Activated gamma-delta T cell (primary cell): ENCODE results near the gene ZBTB20.

Experiments used
- DNase-seq: peaks from one replicate; lab custom pipeline; 2025; lab: John Stamatoyannopoulos, UW

The ZBTB20 gene

GRCh38 chr3:114446600-114446999, 700.5 kb downstream of the ZBTB20 start:
- no peak for DNase-seq

- DNase-seq: no peak
Observed at GRCh38 chr3:114445233-114445632, 701.9 kb downstream of the ZBTB20 start.

- DNase-seq: no peak
Observed at GRCh38 chr3:114444216-114444615, 702.9 kb downstream of the ZBTB20 start.

DNA sequence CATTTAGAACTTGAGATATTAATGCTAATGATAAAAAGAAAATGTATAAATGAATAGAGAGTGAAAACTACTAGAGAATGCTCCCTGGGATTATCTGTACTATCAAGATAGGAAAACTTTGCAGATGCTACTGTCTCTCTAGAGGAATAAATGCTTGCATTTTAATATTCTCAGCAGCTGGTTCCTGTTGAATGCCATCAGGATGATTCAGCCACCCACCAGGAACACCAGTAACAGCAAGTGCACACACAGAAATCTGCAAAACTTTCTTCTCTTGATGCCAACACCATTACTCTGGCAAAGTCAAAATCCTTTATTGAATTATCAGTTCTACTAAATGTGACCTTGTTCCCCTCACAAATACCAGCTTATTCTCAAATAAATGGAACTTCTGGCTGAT, 704.8 kb downstream of the ZBTB20 start:
- DNase-seq: no peak

DNA sequence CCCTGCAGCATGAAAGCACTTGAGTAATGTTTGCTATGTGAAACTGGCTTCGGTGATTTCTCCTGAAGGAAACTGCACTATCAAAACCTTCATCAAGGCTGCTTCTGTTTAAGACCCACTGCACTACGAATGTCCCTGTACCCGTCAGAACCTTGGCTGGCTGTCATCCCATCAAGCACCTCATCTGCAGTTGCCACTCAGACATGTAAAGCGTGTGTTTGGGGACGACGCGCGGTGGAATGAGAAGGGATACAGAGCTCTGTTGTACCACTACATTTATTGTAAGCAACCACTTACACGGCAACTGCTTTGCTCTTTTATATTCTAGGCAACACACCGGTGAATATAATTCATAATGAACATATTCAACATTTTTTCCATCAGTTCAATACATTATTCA, 705.7 kb downstream of the ZBTB20 start:
- DNase-seq: no peak

GRCh38 chr3:114440700-114441099, 706.4 kb downstream of the ZBTB20 start:
- no peak for DNase-seq

DNA sequence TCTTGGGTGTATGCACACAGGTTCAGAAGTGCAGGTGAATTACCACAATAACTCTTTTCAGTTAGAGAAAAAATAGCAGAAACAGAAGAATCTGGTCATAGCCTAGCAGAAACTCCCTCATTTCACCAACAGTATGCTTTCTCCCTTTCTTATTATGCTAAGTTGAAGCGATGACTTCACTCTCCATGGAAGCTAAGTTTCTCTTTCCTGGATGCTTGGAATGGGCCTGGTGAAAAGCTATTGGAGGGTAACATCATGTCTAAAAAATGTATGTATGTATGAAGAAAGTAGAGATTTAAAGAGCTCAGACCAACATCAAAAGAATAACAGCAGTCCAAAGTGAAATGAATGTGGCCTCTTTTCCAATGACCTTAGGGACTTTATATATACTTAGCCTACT, 707.8 kb downstream of the ZBTB20 start:
- no peak for DNase-seq

- DNase-seq: no peak
Observed at GRCh38 chr3:114437897-114438296, 709.2 kb downstream of the ZBTB20 start.

- DNase-seq: no peak
Observed at GRCh38 chr3:114436182-114436581, 710.9 kb downstream of the ZBTB20 start.

- DNase-seq: no peak
Observed at GRCh38 chr3:114435386-114436115, 711.5 kb downstream of the ZBTB20 start.

DNA sequence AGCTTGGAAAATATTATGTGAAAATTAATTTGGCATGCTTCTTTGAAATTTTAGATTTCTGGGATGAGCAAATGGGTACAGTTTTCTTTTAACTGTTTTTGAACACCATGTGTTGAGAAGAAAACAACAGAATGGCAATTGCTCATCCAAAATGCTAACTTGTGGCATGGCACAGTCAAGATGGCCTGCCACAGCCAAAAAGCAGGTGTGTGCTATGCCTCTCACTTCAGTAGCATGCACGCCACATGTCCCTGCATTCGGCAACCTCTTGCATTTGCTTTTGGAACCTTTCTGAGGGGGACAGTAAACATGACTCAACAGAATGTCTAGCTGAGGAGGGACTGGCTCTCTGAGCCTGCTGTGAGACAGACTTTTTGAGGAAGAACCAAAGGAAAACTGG, 714.8 kb downstream of the ZBTB20 start:
- no peak for DNase-seq

GRCh38 chr3:114428044-114428595, 719.0 kb downstream of the ZBTB20 start:
- DNase-seq: no peak

GRCh38 chr3:114427285-114428043, 719.6 kb downstream of the ZBTB20 start:
- DNase-seq: no peak

DNA sequence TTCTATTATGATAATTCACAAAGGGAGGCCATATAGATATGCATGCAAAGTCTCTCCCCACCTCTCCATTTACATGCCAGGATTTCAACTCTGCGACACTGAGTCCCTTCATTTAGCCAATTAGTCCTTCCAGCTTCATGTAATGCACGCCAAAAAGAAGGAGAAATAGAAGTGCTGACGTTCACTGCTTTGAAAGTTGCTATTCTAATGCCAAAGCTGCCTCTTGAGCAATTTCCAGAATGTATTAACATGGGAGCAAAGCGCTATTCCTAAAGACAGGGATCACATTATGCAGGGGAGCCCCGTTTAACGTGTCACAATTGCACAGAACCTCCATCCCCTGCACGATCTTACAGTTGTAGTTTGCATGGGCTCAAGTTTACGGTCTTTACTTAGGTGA, 722.8 kb downstream of the ZBTB20 start:
- DNase-seq: no peak

DNA sequence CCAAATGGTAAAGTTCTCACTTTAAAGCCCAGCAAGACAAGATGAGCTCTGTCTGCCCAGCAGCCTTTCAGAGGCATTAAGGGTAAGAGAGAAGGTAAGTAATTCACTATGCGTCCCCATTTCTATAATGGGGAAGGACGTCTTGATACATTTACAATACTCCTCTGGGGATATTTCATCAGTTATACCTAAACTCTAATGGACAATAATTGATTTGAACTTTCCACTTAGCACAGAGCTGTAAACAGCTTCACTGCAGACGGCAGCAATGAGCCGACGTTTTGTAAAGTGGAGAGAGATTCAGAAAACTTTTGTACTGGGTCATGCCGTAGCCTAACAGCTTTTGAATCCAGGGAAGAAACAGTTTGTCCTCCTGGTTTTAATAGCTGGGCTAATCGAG, 725.9 kb downstream of the ZBTB20 start:
- no peak for DNase-seq

GRCh38 chr3:114420072-114420471, 727.0 kb downstream of the ZBTB20 start:
- DNase-seq: no peak

GRCh38 chr3:114418724-114419543, 728.2 kb downstream of the ZBTB20 start:
- DNase-seq: no peak

DNA sequence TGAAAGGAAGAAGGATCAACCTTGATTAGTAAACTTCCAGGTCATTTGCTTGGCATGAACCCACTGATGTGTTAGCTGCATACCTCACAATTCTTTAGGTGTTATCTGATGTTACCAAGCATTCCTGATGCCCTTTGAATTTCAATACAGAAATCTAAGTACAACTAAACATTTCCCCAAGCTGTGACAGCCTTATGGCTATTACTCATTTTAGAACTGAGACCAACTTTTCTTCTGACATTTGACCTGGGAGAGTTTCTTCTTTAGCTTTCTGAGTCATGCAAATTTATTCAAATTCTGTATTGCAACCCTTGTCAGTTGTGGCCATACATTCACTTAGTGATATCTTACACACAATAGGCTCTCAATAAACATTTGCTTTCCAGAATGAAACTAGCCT, 729.0 kb downstream of the ZBTB20 start:
- no peak for DNase-seq

DNA sequence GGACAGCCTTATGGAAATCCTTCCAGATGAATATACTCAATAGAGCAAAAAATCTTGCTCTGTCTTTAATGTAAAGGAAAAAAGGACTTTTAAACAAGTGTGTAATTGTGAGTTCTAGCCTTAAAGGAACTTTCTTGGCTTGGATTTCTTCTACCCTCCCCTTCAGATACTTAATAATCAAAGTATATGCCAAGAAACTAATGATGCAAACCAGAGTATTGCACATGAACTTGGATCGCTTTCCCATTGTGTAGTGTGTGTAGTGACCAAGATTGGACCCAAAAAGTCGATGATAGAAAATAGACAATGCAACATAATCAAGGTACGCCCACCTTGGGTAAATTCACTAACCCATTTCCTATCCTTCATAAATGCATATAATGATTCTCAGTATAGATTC, 729.4 kb downstream of the ZBTB20 start:
- DNase-seq: no peak

DNA sequence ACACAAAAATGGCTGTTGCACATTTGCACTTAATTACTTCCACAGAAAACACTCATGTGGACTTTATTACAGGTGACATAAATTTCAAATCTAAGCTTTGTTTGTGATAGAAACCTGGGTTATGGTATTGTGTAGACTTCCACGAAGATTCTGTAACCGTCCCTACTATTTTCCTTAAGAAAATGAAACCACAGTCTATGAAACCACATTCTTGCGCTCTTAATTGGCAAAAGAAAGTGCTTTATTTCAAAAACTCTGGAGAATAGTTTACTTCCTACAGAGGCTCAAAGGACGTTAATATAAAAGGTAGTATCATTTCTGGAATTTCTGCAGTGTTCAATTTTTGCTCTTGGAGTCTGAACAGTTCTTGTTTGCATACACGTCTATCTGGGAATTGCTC, 729.8 kb downstream of the ZBTB20 start:
- DNase-seq: no peak

GRCh38 chr3:114411811-114412803, 735.0 kb downstream of the ZBTB20 start:
- no peak for DNase-seq
